DLD1 (cell line): Measurements from ENCODE around the gene TENM4.
"Not testable (repeated sequence)": the region's sequence is repeated elsewhere in the genome, so short reads cannot be mapped to it uniquely, and the experiment has no call there.

Experiments
- in situ Hi-C: cut with HindIII; loops from 2 replicates; pipeline ENCODE4 v1.10.0; 2017; ENCODE audit warnings: low sequenced_read_pairs

The TENM4 gene

GRCh38 chr11:78884761-78885160 lies 556.1 kb downstream of the TENM4 start:
- in situ Hi-C loops, result no loop called here

DNA sequence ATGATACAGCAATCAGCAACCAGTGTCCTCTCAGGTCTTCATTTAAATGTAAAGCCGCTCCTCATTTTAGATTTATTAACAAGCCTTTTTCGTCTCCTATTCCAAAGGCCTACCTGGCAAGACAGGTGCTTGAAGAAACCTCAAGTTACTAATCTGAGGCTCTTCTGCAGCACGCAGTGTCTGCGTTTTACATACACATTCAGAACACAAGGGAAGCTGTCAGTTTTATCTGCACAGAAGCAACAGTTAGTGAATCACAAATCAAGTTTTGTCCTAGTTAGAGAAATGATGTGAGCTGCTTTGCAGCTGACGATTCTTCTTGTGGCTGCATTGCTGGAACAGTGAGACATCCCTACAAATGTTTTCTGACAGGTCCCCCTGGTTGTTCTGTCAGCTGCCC lies 557.3 kb downstream of the TENM4 start:
- in situ Hi-C loops, result no loop called here

DNA sequence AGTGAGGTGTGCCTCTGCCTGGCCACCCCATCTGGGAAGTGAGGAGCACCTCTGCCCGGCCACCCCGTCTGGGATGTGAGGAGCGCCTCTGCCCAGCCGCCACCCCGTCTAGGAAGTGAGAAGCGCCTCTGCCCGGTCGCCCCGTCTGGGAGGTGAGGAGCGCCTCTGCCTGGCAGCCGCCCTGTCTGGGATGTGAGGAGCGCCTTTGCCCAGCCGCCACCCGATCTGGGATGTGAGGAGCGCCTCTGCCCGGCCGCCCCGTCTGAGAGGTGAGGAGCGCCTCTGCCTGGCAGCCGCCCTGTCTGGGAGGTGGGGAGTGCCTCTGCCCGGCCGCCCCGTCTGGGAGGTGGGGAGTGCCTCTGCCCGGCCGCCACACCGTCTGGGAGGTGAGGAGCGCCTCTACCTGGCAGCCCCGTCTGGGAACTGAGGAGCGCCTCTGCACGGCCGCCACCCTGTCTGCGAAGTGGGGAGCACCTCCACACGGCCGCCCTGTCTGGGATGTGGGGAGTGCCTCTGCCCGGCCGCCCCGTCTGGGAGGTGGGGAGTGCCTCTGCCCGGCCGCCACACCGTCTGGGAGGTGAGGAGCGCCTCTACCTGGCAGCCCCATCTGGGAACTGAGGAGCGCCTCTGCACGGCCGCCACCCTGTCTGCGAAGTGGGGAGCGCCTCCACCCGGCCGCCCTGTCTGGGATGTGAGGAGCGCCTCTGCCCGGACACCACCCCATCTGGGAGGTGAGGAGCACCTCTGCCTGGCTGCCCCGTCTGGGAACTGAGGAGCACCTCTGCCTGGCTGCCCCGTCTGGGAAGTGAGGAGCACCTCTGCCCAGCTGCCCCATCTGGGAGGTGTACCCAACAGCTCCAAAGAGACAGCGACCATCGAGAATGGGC lies 561.5 kb downstream of the TENM4 start:
- in situ Hi-C loops, result not testable (repeated sequence)

DNA sequence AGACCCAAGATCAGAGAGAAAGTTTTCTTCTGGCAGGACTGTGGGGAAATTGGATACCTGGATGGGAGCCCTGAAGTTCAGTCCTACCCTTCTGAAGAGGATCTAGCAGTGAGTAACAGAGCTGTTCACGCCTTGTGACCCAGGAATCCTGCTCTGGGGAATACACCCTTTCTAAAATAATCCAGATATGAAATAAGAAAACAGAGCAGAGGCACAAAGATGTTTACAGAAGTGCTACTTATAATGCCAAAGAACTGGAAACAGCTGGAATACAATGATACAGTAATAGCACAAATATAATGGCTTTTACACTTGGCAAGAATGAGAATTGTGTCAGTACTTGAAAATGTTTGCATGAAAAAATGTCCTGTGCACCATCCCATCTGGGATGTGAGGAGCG lies 562.2 kb downstream of the TENM4 start:
- in situ Hi-C loops, result no loop called here

DNA sequence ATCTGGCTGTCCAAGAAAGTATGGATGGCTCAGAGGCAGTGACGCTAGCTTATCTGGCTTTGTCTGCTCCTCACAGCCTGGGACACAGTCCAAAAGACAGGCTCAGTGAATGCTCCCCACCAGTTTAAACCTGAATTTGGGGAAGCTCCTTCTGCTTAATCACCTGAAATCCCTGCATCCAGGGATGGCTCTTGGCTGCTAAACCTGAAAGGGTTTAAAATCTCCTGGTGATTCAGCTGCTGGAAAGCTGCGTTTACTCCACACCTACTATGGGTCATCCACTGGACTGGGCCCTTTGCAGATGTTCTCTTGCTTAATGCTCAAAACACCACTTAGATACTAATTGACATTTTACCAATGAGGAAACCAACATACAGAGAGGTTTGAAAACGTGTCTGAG lies 564.2 kb downstream of the TENM4 start:
- in situ Hi-C loops, result no loop called here

DNA sequence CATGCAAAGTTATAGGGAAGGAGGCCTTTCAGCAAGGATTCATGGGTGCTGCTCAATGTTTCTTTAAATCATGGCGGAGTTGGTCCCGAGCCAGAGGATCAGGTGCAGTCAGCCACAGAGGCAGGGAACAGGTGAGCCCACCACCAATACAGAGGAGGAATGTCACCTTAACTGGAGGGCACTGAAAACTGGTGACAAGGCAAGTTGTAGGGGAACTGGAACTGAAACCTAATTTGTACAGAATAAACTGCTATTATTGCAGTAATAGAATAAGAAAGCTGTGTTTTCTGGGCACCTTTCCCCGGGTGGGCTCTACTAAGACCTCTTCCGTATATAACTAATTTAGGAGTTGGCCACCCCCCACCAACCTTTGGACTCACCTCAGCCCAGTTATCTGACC lies 570.2 kb downstream of the TENM4 start:
- in situ Hi-C loops, result no loop called here

DNA sequence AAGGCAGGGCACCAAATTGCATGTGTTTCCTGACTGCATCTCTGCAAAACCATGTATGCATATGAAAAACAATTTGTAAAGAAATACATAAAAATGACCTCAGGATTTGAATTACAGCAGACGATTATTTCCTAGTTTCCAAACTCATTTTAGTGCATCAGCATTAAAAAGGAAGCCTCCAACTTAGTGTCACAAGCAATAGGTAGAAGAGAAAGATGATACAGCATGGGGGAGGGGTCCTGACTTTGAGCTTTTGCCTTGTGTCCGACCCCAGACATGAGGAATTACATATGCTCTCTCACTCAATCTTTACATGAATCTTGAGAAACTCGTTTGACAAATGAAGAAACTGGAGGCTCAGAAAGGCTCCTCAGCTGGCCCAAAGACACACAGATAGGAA lies 571.5 kb downstream of the TENM4 start:
- in situ Hi-C loops, result no loop called here

GRCh38 chr11:78868563-78868962 lies 572.3 kb downstream of the TENM4 start:
- in situ Hi-C loops, result no loop called here

DNA sequence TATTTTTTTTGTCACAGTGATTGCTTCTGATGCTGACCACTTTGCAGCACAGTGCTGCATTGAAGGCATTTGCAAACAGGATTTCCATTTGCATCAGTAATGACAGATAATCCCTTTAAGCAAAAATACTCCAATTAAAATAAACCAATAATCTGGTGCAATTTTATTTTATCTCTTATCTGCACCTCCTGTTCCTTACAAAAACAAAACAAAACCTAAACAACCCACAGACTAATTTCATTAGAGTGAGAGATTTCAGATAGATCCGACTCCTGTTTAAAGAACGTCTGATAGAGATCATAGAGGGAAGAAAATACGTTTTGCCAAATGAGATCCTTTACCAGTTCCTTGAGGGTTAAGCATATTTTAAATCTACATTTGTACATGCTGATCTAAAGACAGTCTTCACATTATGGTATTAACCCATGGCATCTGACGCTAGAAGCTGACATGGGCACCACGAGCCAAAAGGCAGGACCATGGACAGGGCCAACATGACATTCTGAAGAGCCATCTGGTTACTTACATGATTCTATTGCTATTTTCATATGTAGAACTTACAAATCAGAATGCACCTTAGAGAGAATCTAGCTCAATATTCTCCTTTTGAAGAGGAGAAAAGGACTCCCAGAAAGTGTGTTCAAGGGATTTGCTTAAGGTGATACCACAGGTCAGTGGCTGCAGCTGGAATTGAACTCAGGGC lies 580.0 kb downstream of the TENM4 start:
- in situ Hi-C loops, result no loop called here

DNA sequence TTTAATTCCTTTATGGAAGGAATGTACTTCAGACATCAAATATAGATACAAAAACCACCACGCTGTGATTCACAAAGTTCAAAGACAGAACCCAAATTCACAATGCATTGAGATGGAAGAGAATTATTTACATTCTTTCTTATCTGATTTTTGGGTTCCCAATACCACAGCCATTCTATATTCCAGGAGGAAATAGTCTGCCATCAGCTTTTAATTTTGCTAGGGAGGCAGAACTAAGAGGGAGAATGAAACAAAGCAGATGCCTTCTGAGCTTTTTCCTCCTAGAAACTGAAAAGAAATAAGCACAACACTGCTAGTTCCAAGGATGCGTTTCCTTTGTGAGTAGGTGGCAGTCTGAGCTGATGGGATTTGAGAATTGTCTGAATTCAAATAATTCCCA lies 583.1 kb downstream of the TENM4 start:
- in situ Hi-C loops, result no loop called here

- in situ Hi-C loops, result no loop called here
Observed at GRCh38 chr11:78856211-78856610, 584.6 kb downstream of the TENM4 start.

DNA sequence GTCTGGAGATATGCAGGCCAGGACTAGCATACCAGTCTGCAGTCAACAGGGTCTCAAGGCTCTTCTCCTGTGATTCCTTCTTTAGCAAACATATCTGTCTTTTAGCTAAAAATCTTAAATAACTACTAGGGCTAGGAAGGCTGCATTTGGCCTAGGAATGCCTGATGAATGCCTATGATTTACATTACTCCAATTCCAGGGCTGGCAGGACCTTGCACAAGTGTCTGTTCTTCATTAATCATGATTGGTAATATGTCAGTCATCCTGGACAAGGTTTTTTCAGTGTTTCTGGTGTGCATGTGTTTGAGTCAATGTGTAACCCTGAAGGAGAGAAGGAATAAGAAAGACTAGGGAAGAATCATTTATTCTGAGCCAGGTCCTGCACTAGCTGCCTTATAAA lies 585.7 kb downstream of the TENM4 start:
- in situ Hi-C loops, result no loop called here

- in situ Hi-C loops, result no loop called here
Observed at GRCh38 chr11:78853521-78853920, 587.3 kb downstream of the TENM4 start.

DNA sequence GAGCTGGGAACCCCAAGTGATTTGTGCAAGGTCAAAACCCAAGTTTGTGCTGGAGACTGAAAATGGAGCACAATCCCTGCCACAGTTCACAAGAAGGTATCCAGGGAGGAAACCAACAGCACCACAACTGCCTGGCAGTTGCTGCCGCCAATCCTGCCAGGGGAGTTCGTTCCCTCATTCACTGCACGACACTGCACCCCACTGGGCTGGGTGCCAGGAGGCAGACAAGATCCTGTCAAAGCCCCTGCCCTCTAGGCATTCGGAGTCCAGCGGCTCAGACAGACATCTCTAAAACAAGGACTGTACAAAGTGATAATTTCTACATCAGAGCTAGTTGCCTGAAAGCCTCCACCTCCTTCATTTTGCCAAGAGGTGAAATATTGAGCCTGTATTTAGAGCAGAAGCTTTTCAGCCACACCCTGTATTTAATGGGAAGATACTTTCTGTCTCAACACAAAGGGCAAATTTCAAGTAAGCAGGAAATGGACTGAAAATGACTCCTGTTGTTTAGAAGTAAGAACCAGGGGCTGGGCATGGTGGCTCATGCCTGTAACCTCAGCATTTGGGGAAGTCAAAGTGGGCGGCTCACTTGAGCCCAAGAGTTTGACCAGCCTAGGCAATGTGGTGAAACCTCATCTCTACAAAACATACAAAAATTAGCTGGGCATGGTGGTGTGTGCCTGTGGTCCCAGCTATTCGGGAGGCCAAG lies 588.8 kb downstream of the TENM4 start:
- in situ Hi-C loops, result no loop called here

DNA sequence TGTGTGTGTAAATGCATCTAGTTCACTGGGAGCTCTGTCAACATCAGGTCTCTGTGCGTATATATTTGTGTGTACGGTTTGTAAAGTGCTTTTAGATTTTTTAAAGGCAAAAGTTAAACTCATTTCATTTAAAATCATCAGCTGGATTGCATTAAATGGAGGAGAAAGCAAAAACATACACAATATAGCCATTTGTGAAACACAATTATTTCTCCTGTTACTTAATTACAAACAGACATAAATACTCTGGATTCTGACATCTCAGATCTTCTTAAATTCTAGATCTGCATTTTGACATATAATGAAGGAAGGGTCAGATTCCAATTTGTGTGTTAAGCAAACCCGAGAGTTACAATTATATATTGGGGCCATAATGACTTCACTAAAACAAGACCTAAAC lies 590.8 kb downstream of the TENM4 start:
- in situ Hi-C loops, result no loop called here

DNA sequence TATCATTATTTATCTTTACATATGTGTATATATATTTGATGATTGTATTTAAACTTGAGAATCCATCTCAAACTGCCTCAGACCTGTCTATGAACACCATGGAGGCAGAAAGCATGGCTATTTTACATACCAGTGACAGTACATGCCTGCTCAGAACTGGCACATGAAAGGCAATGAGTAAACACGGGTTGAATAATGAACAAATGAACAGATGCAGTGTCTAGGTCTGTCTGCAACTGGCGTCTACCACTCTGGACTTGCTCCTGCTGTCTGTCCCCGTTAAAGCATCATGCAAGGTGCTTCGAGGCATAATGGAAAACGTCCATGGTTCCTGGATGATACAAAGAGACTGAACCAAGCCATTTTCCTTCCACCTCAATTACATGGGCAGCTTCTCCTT lies 594.6 kb downstream of the TENM4 start:
- in situ Hi-C loops, result no loop called here

DNA sequence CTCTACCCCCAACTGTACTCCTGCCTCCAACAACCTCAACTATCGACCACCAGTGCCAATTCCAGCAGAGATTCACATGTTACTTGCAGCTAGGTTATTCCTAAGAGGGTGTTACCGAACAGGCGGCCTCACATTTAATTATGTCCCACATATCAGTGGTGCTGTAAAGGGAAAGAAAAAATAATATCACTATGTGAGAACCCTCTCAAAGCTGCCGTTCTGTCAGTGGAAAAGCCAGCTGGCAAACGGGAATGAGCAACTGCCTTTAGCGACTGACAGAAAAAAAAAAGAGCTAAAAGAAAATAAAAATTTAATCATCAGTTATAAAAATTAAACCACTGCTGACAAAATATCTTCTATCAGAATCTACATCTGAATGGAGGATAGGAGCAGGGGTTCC lies 595.3 kb downstream of the TENM4 start:
- in situ Hi-C loops, result no loop called here

GRCh38 chr11:78841456-78842060 lies 599.3 kb downstream of the TENM4 start:
- in situ Hi-C loops, result no loop called here

DNA sequence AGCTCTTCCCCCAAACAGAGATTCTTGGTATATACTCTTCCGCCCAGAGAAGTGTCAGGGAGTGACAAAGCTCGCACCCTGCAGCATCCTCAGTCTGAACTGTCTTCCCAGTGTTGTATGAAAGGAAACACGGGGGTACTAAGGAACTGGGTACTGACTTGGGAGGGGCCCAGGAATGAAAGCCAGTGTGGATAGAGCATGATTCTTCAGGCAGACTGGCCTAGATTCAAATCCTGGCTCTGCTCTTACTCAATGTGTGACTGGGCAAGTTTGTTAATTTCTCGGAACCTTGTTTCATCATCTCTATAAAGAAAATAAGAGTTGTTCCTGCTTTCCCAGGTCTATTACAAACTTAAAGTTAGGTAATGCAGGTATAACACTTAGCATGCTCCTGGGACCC lies 600.2 kb downstream of the TENM4 start:
- in situ Hi-C loops, result no loop called here

DNA sequence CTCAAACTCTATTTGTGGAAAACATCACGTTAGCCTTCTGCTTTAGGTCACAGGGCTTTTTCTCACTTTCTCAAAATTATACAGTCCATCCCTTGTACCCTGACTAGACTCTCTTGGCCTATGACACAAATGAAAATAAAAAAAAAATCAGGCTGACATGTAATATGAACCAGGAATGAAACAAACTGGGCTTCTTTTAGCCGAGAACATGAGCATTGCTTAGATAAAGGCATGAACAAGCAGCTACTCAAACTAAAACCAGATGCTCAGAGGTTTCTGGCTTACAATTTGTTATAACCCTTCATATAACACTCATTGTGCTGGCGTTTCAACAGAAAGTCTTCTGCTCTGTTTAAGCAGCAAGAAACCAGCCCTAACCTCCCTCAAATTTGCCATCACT lies 600.6 kb downstream of the TENM4 start:
- in situ Hi-C loops, result no loop called here

GRCh38 chr11:78838417-78838816 lies 602.4 kb downstream of the TENM4 start:
- in situ Hi-C loops, result no loop called here
